Neural cell (in vitro differentiated cells): ENCODE data around the gene CDC34. TPM values are rescaled to one million over a fixed set of nuclear protein-coding genes. Genes with fewer than 3 reads are reported as not detected.

Source experiments
- H2AFZ ChIP-seq: fragments of 200-600, 300-800 bp; sonication (generic), shearing (Covaris generic); 2 replicates; pipeline ENCODE4 v1.6.0; 2014; ENCODE audit warnings: low read depth, mild to moderate bottlenecking, antibody characterized with exemption, low read length, moderate library complexity
- H3F3A ChIP-seq: fragments of 200-600 bp; shearing (Covaris generic); 2 replicates; pipeline ENCODE4 v1.6.1; 2016; ENCODE audit warnings: mild to moderate bottlenecking, moderate library complexity, mixed read lengths, antibody characterized with exemption, low read length; ENCODE audit not compliant: insufficient read depth, poor library complexity, severe bottlenecking
- H3K27ac ChIP-seq: fragments of 200-600, 300-800 bp; sonication (generic), shearing (Covaris generic); 2 replicates; pipeline ENCODE4 v1.5.1; 2014; ENCODE audit warnings: mild to moderate bottlenecking, low read length, moderate library complexity
- H3K27me3 ChIP-seq: fragments of 300-800, 200-600 bp; sonication (generic), shearing (Covaris generic); 2 replicates; pipeline ENCODE4 v1.6.0; 2014; ENCODE audit warnings: mild to moderate bottlenecking, low read depth, low read length, moderate library complexity; ENCODE audit not compliant: insufficient read depth
- H3K36me3 ChIP-seq: fragments of 300-800, 200-600 bp; sonication (generic), shearing (Covaris generic); 2 replicates; pipeline ENCODE4 v1.5.1; 2014; ENCODE audit warnings: mild to moderate bottlenecking, antibody characterized with exemption, low read length, moderate library complexity; ENCODE audit not compliant: insufficient read depth
- H3K4me2 ChIP-seq: fragments of 300-800, 200-600 bp; sonication (generic), shearing (Covaris generic); 2 replicates; pipeline ENCODE4 v1.6.0; 2014; ENCODE audit warnings: mild to moderate bottlenecking, low read length
- H3K4me3 ChIP-seq: fragments of 300-800, 200-600 bp; sonication (generic), shearing (Covaris generic); 2 replicates; pipeline ENCODE4 v1.5.1; 2014; ENCODE audit warnings: mild to moderate bottlenecking, low read length, moderate library complexity
- H3K79me2 ChIP-seq: fragments of 200-600 bp; shearing (Covaris generic); replicated peaks from 2 replicates; pipeline ENCODE4 v1.6.0; 2014; ENCODE audit warnings: mild to moderate bottlenecking, low read length, moderate library complexity; ENCODE audit not compliant: insufficient read depth
- H3K9ac ChIP-seq: fragments of 300-800, 200-600 bp; sonication (generic), shearing (Covaris generic); 2 replicates; pipeline ENCODE4 v1.6.1; 2016; ENCODE audit warnings: mild to moderate bottlenecking, low read length, mixed read lengths
- H3K9me2 ChIP-seq: fragments of 200-600 bp; shearing (Covaris generic); 2 replicates; pipeline ENCODE4 v1.6.1; 2016; ENCODE audit warnings: mild to moderate bottlenecking, low read length, mixed read lengths; ENCODE audit not compliant: insufficient read depth
- H3K9me3 ChIP-seq: fragments of 200-600, 300-800 bp; sonication (generic), shearing (Covaris generic); 2 replicates; pipeline ENCODE4 v1.6.1; 2016; ENCODE audit warnings: mild to moderate bottlenecking, mixed run types, low read length, moderate library complexity, mixed read lengths
- H4K20me1 ChIP-seq: fragments of 200-600 bp; shearing (Covaris generic); 2 replicates; pipeline ENCODE4 v1.6.1; 2016; ENCODE audit warnings: mild to moderate bottlenecking, mixed run types; ENCODE audit not compliant: insufficient read depth
- EP300 ChIP-seq: fragments of 450-650 bp; conservative IDR thresholded peaks from 2 replicates; pipeline ENCODE4 v1.6.1; 2014; ENCODE audit warnings: antibody characterized with exemption, mild to moderate bottlenecking, moderate library complexity; ENCODE audit not compliant: poor library complexity, severe bottlenecking
- EZH2 ChIP-seq: fragments of 200-600, 300-800 bp; shearing (Covaris generic), sonication (generic); IDR thresholded peaks from 2 replicates; pipeline ENCODE4 v1.6.1; 2014; ENCODE audit warnings: antibody characterized with exemption, low read length, borderline replicate concordance, mild to moderate bottlenecking; ENCODE audit not compliant: insufficient read depth, poor library complexity, severe bottlenecking
- MXI1 ChIP-seq: fragments of 450-650 bp; conservative IDR thresholded peaks from 2 replicates; pipeline ENCODE4 v1.6.1; 2014; ENCODE audit warnings: antibody characterized with exemption, mild to moderate bottlenecking; ENCODE audit not compliant: poor library complexity, severe bottlenecking
- POLR2AphosphoS5 ChIP-seq: IDR thresholded peaks from 2 replicates; pipeline ENCODE4 v1.6.1; 2012
- RAD21 ChIP-seq: fragments of 450-650 bp; conservative IDR thresholded peaks from 2 replicates; pipeline ENCODE4 v1.6.1; 2014; ENCODE audit warnings: antibody characterized with exemption, mild to moderate bottlenecking, moderate library complexity
- SMC3 ChIP-seq: fragments of 450-650 bp; conservative IDR thresholded peaks from 2 replicates; pipeline ENCODE4 v1.6.1; 2014; ENCODE audit warnings: antibody characterized with exemption, mild to moderate bottlenecking, moderate library complexity; ENCODE audit not compliant: poor library complexity
- TAF1 ChIP-seq: IDR thresholded peaks from 2 replicates; pipeline ENCODE4 v1.6.1; 2012; ENCODE audit warnings: low read depth
- polyA plus RNA-seq: library from polyadenylated mRNA; depleted of rRNA; stranded (reverse); fragments of >200 nt; gene quantifications from 2 replicates; pipeline ENCODE4 v1.2.3, GENCODE V29; 2014
- TF ChIP-seq, protein P1 (sequence below): fragments of 450-650 bp; IDR thresholded peaks from 2 replicates; pipeline ENCODE4 v1.5.1; 2014; ENCODE audit warnings: antibody characterized with exemption, mild to moderate bottlenecking, moderate library complexity; ENCODE audit not compliant: poor library complexity, severe bottlenecking
- TF ChIP-seq, protein P2 (sequence below): IDR thresholded peaks from 2 replicates; pipeline ENCODE4 v1.6.1; 2012; ENCODE audit warnings: borderline replicate concordance

The CDC34 gene
- polyA plus RNA-seq, 1 donor from 2014 or later, result 155 TPM

DNA sequence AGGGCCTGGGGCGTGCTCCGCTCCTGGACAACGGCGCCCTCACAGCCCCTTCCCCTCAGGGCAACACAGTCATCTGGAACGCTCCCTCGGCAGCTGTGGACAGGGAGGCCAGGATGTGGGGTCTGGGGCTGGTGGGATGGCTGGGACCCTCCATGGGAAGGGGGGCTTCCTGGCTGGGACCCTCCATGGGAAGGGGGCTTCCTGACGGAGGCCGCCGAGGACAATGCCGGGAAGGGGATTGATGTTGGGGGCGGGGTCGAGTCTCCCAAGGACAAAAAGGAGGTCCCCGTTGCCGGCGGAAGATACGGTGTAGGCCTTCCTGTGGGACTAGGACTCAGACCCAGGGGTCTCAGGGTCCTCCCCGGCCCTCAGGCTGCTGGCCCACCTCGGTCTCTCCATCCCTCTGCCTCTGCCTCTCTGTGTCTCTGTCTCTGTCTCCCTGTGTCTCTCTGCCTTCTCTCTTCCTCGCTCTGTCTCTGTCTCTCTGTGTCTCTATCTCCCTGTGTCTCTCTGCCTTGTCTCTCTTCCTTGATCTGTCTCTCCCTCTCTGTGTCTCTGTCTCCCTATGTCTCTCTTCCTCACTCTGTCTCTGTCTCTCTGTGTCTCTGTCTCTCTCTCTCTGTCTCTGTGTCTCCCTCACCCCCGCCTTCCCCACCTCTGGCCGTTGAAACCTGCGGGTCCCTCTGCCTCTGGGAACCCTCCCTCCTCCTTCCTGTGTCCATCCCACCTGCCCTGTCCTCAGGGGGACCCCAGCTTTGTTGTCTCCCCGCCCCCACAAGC is 38.0 kb upstream of the CDC34 start:
- TF ChIP-seq EZH2 (no peak), MXI1 (no peak), SMC3 (no peak)
- TF ChIP-seq, protein P1, sequence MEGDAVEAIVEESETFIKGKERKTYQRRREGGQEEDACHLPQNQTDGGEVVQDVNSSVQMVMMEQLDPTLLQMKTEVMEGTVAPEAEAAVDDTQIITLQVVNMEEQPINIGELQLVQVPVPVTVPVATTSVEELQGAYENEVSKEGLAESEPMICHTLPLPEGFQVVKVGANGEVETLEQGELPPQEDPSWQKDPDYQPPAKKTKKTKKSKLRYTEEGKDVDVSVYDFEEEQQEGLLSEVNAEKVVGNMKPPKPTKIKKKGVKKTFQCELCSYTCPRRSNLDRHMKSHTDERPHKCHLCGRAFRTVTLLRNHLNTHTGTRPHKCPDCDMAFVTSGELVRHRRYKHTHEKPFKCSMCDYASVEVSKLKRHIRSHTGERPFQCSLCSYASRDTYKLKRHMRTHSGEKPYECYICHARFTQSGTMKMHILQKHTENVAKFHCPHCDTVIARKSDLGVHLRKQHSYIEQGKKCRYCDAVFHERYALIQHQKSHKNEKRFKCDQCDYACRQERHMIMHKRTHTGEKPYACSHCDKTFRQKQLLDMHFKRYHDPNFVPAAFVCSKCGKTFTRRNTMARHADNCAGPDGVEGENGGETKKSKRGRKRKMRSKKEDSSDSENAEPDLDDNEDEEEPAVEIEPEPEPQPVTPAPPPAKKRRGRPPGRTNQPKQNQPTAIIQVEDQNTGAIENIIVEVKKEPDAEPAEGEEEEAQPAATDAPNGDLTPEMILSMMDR, result no peak
- Histone ChIP-seq H3K36me3 (no peaks in the 10 kb centered on the region), H3K27ac (no peak overlapping the region), H3K27me3 (peaks cover 23% of the 10 kb centered on the region), H3K9me2 (no peaks in the 10 kb centered on the region), H3K4me2 (no peak overlapping the region), H4K20me1 (no peaks in the 10 kb centered on the region), H3K4me3 (no peak overlapping the region), H3F3A (no peaks in the 10 kb centered on the region), H3K9me3 (no peaks in the 10 kb centered on the region), H2AFZ (no peak overlapping the region), H3K79me2 (no peaks in the 10 kb centered on the region), H3K9ac (no peak overlapping the region)

DNA sequence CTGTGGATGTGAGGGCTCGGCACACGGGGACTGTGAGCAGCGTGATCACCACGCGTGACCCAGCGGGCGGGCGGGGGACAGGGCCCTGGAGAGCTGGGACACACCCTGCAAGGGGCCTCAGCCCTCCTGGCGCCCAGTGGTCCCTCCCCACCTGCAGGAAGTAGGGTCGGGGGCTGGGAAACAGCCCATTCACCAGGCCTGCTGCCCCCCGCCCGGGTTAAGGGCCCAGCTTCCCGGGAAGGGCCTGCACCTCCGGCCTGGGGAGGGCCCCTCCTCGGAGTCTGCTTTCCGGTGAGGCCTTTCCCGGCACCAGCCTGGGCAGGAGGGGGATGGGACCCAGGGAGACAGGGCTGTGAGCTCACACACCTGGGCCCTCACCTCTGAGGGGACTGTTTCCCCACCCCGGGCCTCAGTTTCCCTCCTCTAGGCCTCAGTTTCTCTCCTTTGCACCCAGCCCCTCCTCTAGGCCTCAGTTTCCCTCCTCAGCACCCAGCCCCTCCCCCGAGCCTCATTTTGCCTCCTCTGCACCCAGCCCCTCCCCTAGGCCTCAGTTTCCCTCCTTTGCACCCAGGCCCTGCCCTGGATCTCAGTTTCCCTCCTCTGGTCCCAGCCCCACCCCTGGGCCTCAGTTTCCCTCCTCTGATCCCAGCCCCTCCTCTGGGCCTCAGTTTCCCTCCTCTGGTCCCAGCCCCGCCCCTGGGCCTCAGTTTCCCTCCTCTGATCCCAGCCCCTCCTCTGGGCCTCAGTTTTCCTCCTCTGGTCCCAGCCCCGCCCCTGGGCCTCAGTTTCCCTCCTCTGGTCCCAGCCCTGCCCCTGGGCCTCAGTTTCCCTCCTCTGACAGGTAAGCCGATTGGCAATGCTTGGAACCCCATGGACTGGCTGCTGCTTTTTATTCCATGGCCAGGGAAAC is 37.1 kb upstream of the CDC34 start:
- Histone ChIP-seq H3K4me3 (no peak overlapping the region), H3K9me3 (no peaks in the 10 kb centered on the region), H2AFZ (no peak overlapping the region), H3K9me2 (no peaks in the 10 kb centered on the region), H3K36me3 (no peaks in the 10 kb centered on the region), H3K79me2 (no peaks in the 10 kb centered on the region), H3K4me2 (no peak overlapping the region), H3K27ac (no peak overlapping the region), H3K27me3 (peaks cover 32% of the 10 kb centered on the region), H4K20me1 (no peaks in the 10 kb centered on the region), H3K9ac (no peak overlapping the region), H3F3A (no peaks in the 10 kb centered on the region)
- TF ChIP-seq RAD21 (no peak), POLR2AphosphoS5 (no peak), SMC3 (no peak), EP300 (no peak), TAF1 (no peak), EZH2 (no peak), MXI1 (no peak)
- TF ChIP-seq, protein P2, sequence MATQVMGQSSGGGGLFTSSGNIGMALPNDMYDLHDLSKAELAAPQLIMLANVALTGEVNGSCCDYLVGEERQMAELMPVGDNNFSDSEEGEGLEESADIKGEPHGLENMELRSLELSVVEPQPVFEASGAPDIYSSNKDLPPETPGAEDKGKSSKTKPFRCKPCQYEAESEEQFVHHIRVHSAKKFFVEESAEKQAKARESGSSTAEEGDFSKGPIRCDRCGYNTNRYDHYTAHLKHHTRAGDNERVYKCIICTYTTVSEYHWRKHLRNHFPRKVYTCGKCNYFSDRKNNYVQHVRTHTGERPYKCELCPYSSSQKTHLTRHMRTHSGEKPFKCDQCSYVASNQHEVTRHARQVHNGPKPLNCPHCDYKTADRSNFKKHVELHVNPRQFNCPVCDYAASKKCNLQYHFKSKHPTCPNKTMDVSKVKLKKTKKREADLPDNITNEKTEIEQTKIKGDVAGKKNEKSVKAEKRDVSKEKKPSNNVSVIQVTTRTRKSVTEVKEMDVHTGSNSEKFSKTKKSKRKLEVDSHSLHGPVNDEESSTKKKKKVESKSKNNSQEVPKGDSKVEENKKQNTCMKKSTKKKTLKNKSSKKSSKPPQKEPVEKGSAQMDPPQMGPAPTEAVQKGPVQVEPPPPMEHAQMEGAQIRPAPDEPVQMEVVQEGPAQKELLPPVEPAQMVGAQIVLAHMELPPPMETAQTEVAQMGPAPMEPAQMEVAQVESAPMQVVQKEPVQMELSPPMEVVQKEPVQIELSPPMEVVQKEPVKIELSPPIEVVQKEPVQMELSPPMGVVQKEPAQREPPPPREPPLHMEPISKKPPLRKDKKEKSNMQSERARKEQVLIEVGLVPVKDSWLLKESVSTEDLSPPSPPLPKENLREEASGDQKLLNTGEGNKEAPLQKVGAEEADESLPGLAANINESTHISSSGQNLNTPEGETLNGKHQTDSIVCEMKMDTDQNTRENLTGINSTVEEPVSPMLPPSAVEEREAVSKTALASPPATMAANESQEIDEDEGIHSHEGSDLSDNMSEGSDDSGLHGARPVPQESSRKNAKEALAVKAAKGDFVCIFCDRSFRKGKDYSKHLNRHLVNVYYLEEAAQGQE, result no peak
- TF ChIP-seq, protein P1, result no peak
